HepG2 (cell line): ENCODE results near the gene GFAP. TPM values are rescaled to one million over a fixed set of nuclear protein-coding genes. Genes with fewer than 3 reads are reported as not detected.

Experiments
- BHLHE40 ChIP-seq: IDR thresholded peaks from 2 replicates; pipeline ENCODE4 v1.6.1; 2011; ENCODE audit warnings: low read length, improper control_type of control experiment
- CHD2 ChIP-seq: IDR thresholded peaks from 2 replicates; pipeline ENCODE4 v1.6.1; 2011; ENCODE audit warnings: low read depth, low read length, improper control_type of control experiment
- EHMT2 ChIP-seq: fragments of 200-600 bp; sonication (generic); IDR thresholded peaks from 2 replicates; pipeline ENCODE4 v1.7.0; 2017; ENCODE audit warnings: antibody characterized with exemption, low read depth, low read length, borderline replicate concordance
- ELF4 ChIP-seq: sonication (generic); formaldehyde crosslinking; IDR thresholded peaks from 2 replicates; pipeline ENCODE4 v1.5.0; 2020; ENCODE audit warnings: missing genetic modification reagents, mild to moderate bottlenecking, moderate library complexity, borderline replicate concordance
- ETV5 ChIP-seq: IDR thresholded peaks from 2 replicates; pipeline ENCODE4 v1.6.1; 2018; ENCODE audit warnings: missing biosample characterization, missing genetic modification reagents, inconsistent platforms, borderline replicate concordance
- HNRNPL ChIP-seq: fragments of 200-400 bp; formaldehyde crosslinking; IDR thresholded peaks from 2 replicates; pipeline ENCODE4 v1.6.1; 2017; ENCODE audit warnings: mild to moderate bottlenecking, low read depth, low read length
- MAZ ChIP-seq, 2 experiments: sonication (generic) in 1 of 2; formaldehyde crosslinking in 1 of 2; IDR thresholded peaks; 2 replicates each; pipeline versions ENCODE4 v1.5.0 to v1.6.1; 2012 to 2020; ENCODE audit warnings: low read depth in 2 of 2, mild to moderate bottlenecking in 2 of 2, borderline replicate concordance in 1 of 2, improper control_type of control experiment in 1 of 2, low read length in 1 of 2, missing genetic modification reagents in 1 of 2, moderate library complexity in 1 of 2
- ONECUT2 ChIP-seq: sonication (generic); formaldehyde crosslinking; IDR thresholded peaks from 2 replicates; pipeline ENCODE4 v1.4.0; 2020; ENCODE audit warnings: missing genetic modification reagents
- RAD21 ChIP-seq: fragments of 450-650 bp; formaldehyde crosslinking; IDR thresholded peaks from 2 replicates; pipeline ENCODE4 v1.5.0; 2020; ENCODE audit warnings: mild to moderate bottlenecking
- ZNF788 ChIP-seq: sonication (generic); formaldehyde crosslinking; IDR thresholded peaks from 2 replicates; pipeline ENCODE4 v1.5.0; 2020; ENCODE audit warnings: mild to moderate bottlenecking, missing genetic modification reagents, borderline replicate concordance
- ZSCAN22 ChIP-seq: sonication (generic); formaldehyde crosslinking; IDR thresholded peaks from 2 replicates; pipeline ENCODE4 v1.4.0; 2020; ENCODE audit warnings: mild to moderate bottlenecking, missing genetic modification reagents
- polyA plus RNA-seq, 8 experiments: library from polyadenylated mRNA; depleted of rRNA in 3 of 8; stranded (reverse) in 7 of 8; unstranded in 1 of 8; fragments of >200 nt; fragmentation: Illumina TruSeq in 4 of 8; extraction: Trizol in 4 of 8; gene quantifications; 2 replicates each; pipeline versions ENCODE4 v1.2.1 to v1.2.3, GENCODE V29; 2011 to 2016; ENCODE audit warnings: low read depth in 4 of 8, missing spikeins in 1 of 8, mixed read lengths in 1 of 8; ENCODE audit not compliant: insufficient read depth in 1 of 8
- total RNA-seq, 5 experiments: library from RNA; depleted of rRNA; stranded (reverse); fragments of >200 nt; fragmentation: Illumina TruSeq; extraction: Trizol; gene quantifications; 2 replicates each; pipeline ENCODE4 v1.2.3, GENCODE V29; 2016; ENCODE audit warnings: low read depth in 1 of 5
- TF ChIP-seq, protein P1 (sequence below): sonication (generic); formaldehyde crosslinking; IDR thresholded peaks from 2 replicates; pipeline ENCODE4 v1.5.1; 2020; ENCODE audit warnings: mild to moderate bottlenecking, missing genetic modification reagents, borderline replicate concordance
- TF ChIP-seq, protein P2 (sequence below): IDR thresholded peaks from 2 replicates; pipeline ENCODE4 v1.4.0; 2020; ENCODE audit warnings: mild to moderate bottlenecking, missing genetic modification reagents
- TF ChIP-seq, protein P3 (sequence below): fragments of 450-650 bp; IDR thresholded peaks from 2 replicates; pipeline ENCODE4 v1.6.1; 2016
- TF ChIP-seq, protein P4 (sequence below): sonication (generic); formaldehyde crosslinking; IDR thresholded peaks from 2 replicates; pipeline ENCODE4 v1.4.0; 2020; ENCODE audit warnings: missing genetic modification reagents
- TF ChIP-seq, protein P5 (sequence below): sonication (generic); formaldehyde crosslinking; IDR thresholded peaks from 2 replicates; pipeline ENCODE4 v1.5.0; 2020; ENCODE audit warnings: missing genetic modification reagents, mild to moderate bottlenecking, borderline replicate concordance

The GFAP gene
- total and polyA plus RNA-seq, 2 of the 13 experiments (the other 11 are each of a cell fraction or from before 2014, with no cell fraction given), result 0.11 to 0.29 TPM

DNA sequence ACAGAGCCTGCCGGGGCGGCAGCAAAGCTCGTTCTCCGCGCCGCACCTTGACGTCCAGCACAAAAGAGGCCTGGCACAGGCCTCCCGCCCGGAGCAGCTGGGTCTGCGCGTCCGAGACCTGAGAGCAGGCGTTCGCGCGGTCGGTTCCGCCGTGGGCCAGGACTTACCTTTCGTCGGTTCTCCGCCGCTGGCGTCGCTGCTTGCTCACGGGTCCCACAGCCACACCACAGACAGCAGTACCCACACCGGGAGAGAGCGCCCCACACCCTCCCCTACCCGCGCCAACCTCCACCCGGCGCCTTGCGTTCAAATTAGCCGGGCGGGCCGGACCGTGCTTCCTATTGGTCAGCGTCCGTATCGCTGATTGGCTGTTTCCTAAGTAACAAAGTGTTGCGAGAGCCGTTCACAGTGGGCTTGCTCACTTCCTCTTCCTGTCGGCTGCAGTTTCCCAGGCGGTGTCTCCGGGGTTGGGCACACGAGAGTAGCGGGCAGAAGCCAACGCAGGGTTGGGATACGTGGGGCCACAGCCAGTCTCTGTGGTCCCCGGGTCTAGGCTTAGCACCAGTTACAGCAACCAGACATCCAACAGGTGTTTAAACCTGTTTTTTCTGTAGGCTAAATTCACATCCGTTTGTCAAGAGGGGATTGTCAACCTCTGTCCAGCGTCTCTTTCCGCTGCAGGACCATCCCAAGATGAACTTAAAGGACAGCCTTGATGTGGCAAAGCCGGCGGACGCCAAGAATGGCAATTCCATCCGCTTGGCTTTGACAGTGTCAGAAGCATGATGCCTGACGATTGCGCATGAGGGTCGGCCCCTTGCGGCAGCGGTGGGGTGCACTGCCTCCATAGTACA is 32.4 kb upstream of the GFAP start, which contains the start of gene KIF18B (continued):
- TF ChIP-seq, protein P1, sequence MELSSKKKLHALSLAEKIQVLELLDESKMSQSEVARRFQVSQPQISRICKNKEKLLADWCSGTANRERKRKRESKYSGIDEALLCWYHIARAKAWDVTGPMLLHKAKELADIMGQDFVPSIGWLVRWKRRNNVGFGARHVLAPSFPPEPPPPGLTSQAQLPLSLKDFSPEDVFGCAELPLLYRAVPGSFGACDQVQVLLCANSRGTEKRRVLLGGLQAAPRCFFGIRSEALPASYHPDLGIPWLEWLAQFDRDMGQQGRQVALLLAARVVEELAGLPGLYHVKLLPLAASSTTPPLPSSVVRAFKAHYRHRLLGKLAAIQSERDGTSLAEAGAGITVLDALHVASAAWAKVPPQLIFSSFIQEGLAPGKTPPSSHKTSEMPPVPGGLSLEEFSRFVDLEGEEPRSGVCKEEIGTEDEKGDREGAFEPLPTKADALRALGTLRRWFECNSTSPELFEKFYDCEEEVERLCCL (CRISPR knock-in tag), result peak; percentile 93; the same call in 1 of the 2 replicates
- TF ChIP-seq ONECUT2 (CRISPR knock-in tag) (peak; percentile 18; the same call in 1 of the 2 replicates), ZSCAN22 (CRISPR knock-in tag) (peak; percentile 67; the same call in 1 of the 2 replicates), RAD21 (CRISPR knock-in tag) (peak; percentile 43; the same call in 1 of the 2 replicates), HNRNPL (peak; percentile 80; the same call in 1 of the 2 replicates), BHLHE40 (no peak), CHD2 (peak; percentile 94), ZNF788 (peak; percentile 26), MAZ (IDR thresholded peaks at IDR 0.05; ENCODE audit: borderline replicate concordance, low read depth, low read length) (no peak; the same call in 1 of the 2 replicates), MAZ (CRISPR knock-in tag; IDR thresholded peaks at IDR 0.05; ENCODE audit: low read depth) (0 out of 2 replicates have a peak, but pooled peaks have one; percentile 45), ELF4 (CRISPR knock-in tag) (peak; percentile 83; the same call in 1 of the 2 replicates), EHMT2 (0 out of 2 replicates have a peak, but pooled peaks have one; percentile 38), ETV5 (CRISPR knock-in tag) (peak; percentile 74; the same call in 1 of the 2 replicates)
- TF ChIP-seq, protein P2, sequence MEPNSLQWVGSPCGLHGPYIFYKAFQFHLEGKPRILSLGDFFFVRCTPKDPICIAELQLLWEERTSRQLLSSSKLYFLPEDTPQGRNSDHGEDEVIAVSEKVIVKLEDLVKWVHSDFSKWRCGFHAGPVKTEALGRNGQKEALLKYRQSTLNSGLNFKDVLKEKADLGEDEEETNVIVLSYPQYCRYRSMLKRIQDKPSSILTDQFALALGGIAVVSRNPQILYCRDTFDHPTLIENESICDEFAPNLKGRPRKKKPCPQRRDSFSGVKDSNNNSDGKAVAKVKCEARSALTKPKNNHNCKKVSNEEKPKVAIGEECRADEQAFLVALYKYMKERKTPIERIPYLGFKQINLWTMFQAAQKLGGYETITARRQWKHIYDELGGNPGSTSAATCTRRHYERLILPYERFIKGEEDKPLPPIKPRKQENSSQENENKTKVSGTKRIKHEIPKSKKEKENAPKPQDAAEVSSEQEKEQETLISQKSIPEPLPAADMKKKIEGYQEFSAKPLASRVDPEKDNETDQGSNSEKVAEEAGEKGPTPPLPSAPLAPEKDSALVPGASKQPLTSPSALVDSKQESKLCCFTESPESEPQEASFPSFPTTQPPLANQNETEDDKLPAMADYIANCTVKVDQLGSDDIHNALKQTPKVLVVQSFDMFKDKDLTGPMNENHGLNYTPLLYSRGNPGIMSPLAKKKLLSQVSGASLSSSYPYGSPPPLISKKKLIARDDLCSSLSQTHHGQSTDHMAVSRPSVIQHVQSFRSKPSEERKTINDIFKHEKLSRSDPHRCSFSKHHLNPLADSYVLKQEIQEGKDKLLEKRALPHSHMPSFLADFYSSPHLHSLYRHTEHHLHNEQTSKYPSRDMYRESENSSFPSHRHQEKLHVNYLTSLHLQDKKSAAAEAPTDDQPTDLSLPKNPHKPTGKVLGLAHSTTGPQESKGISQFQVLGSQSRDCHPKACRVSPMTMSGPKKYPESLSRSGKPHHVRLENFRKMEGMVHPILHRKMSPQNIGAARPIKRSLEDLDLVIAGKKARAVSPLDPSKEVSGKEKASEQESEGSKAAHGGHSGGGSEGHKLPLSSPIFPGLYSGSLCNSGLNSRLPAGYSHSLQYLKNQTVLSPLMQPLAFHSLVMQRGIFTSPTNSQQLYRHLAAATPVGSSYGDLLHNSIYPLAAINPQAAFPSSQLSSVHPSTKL (CRISPR knock-in tag), result peak; percentile 45; the same call in 1 of the 2 replicates
- TF ChIP-seq, protein P3, sequence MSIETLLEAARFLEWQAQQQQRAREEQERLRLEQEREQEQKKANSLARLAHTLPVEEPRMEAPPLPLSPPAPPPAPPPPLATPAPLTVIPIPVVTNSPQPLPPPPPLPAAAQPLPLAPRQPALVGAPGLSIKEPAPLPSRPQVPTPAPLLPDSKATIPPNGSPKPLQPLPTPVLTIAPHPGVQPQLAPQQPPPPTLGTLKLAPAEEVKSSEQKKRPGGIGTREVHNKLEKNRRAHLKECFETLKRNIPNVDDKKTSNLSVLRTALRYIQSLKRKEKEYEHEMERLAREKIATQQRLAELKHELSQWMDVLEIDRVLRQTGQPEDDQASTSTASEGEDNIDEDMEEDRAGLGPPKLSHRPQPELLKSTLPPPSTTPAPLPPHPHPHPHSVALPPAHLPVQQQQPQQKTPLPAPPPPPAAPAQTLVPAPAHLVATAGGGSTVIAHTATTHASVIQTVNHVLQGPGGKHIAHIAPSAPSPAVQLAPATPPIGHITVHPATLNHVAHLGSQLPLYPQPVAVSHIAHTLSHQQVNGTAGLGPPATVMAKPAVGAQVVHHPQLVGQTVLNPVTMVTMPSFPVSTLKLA, result peak; percentile 34; the same call in 1 of the 2 replicates
- TF ChIP-seq, protein P4, sequence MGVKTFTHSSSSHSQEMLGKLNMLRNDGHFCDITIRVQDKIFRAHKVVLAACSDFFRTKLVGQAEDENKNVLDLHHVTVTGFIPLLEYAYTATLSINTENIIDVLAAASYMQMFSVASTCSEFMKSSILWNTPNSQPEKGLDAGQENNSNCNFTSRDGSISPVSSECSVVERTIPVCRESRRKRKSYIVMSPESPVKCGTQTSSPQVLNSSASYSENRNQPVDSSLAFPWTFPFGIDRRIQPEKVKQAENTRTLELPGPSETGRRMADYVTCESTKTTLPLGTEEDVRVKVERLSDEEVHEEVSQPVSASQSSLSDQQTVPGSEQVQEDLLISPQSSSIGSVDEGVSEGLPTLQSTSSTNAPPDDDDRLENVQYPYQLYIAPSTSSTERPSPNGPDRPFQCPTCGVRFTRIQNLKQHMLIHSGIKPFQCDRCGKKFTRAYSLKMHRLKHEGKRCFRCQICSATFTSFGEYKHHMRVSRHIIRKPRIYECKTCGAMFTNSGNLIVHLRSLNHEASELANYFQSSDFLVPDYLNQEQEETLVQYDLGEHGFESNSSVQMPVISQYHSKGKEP (CRISPR knock-in tag), result no peak
- TF ChIP-seq, protein P5, sequence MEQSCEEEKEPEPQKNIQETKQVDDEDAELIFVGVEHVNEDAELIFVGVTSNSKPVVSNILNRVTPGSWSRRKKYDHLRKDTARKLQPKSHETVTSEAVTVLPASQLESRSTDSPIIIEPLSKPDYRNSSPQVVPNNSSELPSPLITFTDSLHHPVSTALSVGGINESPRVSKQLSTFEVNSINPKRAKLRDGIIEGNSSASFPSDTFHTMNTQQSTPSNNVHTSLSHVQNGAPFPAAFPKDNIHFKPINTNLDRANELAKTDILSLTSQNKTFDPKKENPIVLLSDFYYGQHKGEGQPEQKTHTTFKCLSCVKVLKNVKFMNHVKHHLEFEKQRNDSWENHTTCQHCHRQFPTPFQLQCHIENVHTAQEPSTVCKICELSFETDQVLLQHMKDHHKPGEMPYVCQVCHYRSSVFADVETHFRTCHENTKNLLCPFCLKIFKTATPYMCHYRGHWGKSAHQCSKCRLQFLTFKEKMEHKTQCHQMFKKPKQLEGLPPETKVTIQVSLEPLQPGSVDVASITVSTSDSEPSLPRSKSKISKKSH, result peak; percentile 85; the same call in 1 of the 2 replicates
